ENCODE results near the gene CAP1. TPM values are rescaled to one million over a fixed set of nuclear protein-coding genes. Genes with fewer than 3 reads are reported as not detected.

Gene CAP1
- polyA plus RNA-seq, 1 of the 3 experiments (the other 2 are of a cell fraction) = 244 TPM

- no peak for TF ChIP-seq MXI1 (IDR thresholded peaks at IDR 0.05; ENCODE audit: low read depth, low read length)
Measured at GRCh38 chr1:40014812-40015594, 25.5 kb upstream of the CAP1 start (continued).

- ChIA-PET POLR2A (no interaction called here), CTCF (interaction anchor here (3.2 kb wide), 1 partner anchor 14 kb away, joined by 18 read pairs; no protein-coding TSS in a partner anchor)
- Histone ChIP-seq H3K4me2 (no peak overlapping the region), H3K9me3 (no peaks in the 10 kb centered on the region), H3K4me3 (ENCODE audit: low read depth in 2 of 2, low read length in 1 of 2) (no peak overlapping the region), H3F3A (replicated peaks; ENCODE audit: insufficient read depth) (peaks cover 17% of the 10 kb centered on the region), H3K27me3 (ENCODE audit: insufficient read depth) (no peaks in the 10 kb centered on the region), H3K9ac (no peak overlapping the region), H3K27ac (ENCODE audit: low read depth in 2 of 2, low read length in 1 of 2) (no peak overlapping the region), H2AFZ (ENCODE audit: low read depth) (no peak overlapping the region), H3K36me3 (replicated peaks in 1 of 2; ENCODE audit: control insufficient read depth in 1 of 2, insufficient read depth in 2 of 2, low read length in 1 of 2) (no peaks in the 10 kb centered on the region), H3K4me1 (ENCODE audit: control insufficient read depth in 1 of 2, insufficient read depth in 2 of 2, low read depth in 1 of 2, low read length in 1 of 2) (peaks cover 0 to 9% of the 10 kb centered on the region in 2 experiments; a peak in 1 of 4 replicates), H3K9me2 (no peaks in the 10 kb centered on the region), H3K79me2 (ENCODE audit: insufficient read depth) (no peaks in the 10 kb centered on the region), H4K20me1 (ENCODE audit: insufficient read depth) (no peaks in the 10 kb centered on the region)
- WGBS (ENCODE audit: low lambda C conversion rate) = 38% methylated on average over 5 of the region's 5 CpGs
- TF ChIP-seq PBX3 (IDR thresholded peaks at IDR 0.05) (no peak), FOSL2 (IDR thresholded peaks at IDR 0.05; ENCODE audit: borderline replicate concordance, low read depth) (no peak), NRF1 (IDR thresholded peaks at IDR 0.05; ENCODE audit: low read depth, low read length) (no peak), SMC3 (IDR thresholded peaks at IDR 0.05; ENCODE audit: low read depth, low read length) (no peak), RAD21 (IDR thresholded peaks at IDR 0.05; ENCODE audit: low read length) (no peak), RXRA (IDR thresholded peaks at IDR 0.05; ENCODE audit: borderline replicate concordance, low read depth) (no peak), TEAD4 (IDR thresholded peaks at IDR 0.05; ENCODE audit: borderline replicate concordance, insufficient read depth) (no peak), GATA2 (CRISPR knock-in tag; IDR thresholded peaks at IDR 0.05) (no peak), USF1 (IDR thresholded peaks at IDR 0.05; ENCODE audit: borderline replicate concordance, low read depth) (no peak), RCOR1 (IDR thresholded peaks at IDR 0.05; ENCODE audit: low read length) (no peak), SIN3A (IDR thresholded peaks at IDR 0.05; ENCODE audit: borderline replicate concordance, low read depth, low read length) (no peak), TAF1 (IDR thresholded peaks at IDR 0.05; ENCODE audit: borderline replicate concordance, low read depth, low read length) (no peak), ZBTB33 (IDR thresholded peaks at IDR 0.05; ENCODE audit: borderline replicate concordance, low read depth) (no peak), USF2 (IDR thresholded peaks at IDR 0.05; ENCODE audit: borderline replicate concordance, low read depth, low read length) (no peak)
- no peak for DNase-seq
Measured at GRCh38 chr1:40017951-40018575, 22.5 kb upstream of the CAP1 start.

Data from SK-N-SH (cell line).